ENCODE results near the gene MBD3L3.
A peak's percentile ranks its signal among the peaks of the same experiment; 100 is the strongest.
"Not testable (repeated sequence)": the region's sequence is repeated elsewhere in the genome, so short reads cannot be mapped to it uniquely, and the experiment has no call there.

Gene MBD3L3

GRCh38 chr19:7058576-7058975, at the start of gene MBD3L3:
MBD3L3 (minus strand) TSS chr19:7058676; CDS start chr19:7058605, 71 bp downstream.
- DNase-seq: not testable (repeated sequence)

GRCh38 chr19:7106711-7107657, 48.5 kb upstream of the MBD3L3 start:
- DNase-seq: no peak

GRCh38 chr19:7104747-7105447, 46.4 kb upstream of the MBD3L3 start:
- no peak for DNase-seq

GRCh38 chr19:7101498-7102253, 43.2 kb upstream of the MBD3L3 start:
- DNase-seq: no peak

- DNase-seq: no peak
These were observed 41.1 kb upstream of the MBD3L3 start for GRCh38 chr19:7099597-7099921.

- DNase-seq: peak; percentile 76 to 90
These were observed 40.5 kb upstream of the MBD3L3 start for GRCh38 chr19:7098701-7099596.

- no peak for DNase-seq
These were observed 39.6 kb upstream of the MBD3L3 start for GRCh38 chr19:7098096-7098495.

GRCh38 chr19:7088999-7089398, 30.5 kb upstream of the MBD3L3 start:
- no peak for DNase-seq

GRCh38 chr19:7083076-7083956, 24.8 kb upstream of the MBD3L3 start:
- no peak for DNase-seq

- peak in 1 of 2 experiments; percentile 16 for DNase-seq
These were observed 19.5 kb upstream of the MBD3L3 start for GRCh38 chr19:7078008-7078407.

- no peak for DNase-seq
These were observed 17.7 kb upstream of the MBD3L3 start for GRCh38 chr19:7076151-7076550.

GRCh38 chr19:7074705-7075282, 16.3 kb upstream of the MBD3L3 start:
- no peak for DNase-seq

GRCh38 chr19:7072541-7072940, 14.1 kb upstream of the MBD3L3 start:
- no peak for DNase-seq

GRCh38 chr19:7069904-7070226, 11.4 kb upstream of the MBD3L3 start:
- no peak for DNase-seq

- peak; percentile 76 to 92 for DNase-seq
These were observed 10.8 kb upstream of the MBD3L3 start, which contains the start of gene ZNF557 for GRCh38 chr19:7069042-7069903. ZNF557 (plus strand) TSS chr19:7069703; CDS start chr19:7075075, 5,372 bp downstream.

GRCh38 chr19:7068599-7068998, 10.1 kb upstream of the MBD3L3 start:
- DNase-seq: no peak

GRCh38 chr19:7067716-7068115, 9.2 kb upstream of the MBD3L3 start:
- no peak for DNase-seq

- DNase-seq: not testable (repeated sequence)
These were observed 8.6 kb upstream of the MBD3L3 start for GRCh38 chr19:7067122-7067521.

GRCh38 chr19:7063764-7064418, 5.4 kb upstream of the MBD3L3 start:
- DNase-seq: no peak

Measured in SW 1271 (cell line).